AG04450 (cell line): Measurements from ENCODE around the gene PARP2. TPM values are rescaled to one million over a fixed set of nuclear protein-coding genes. Genes with fewer than 3 reads are reported as not detected.

Experiments used
- CTCF ChIA-PET: fragments of 300-600, 350-600 bp; formaldehyde crosslinking; extraction: SDS; loops from one replicate; lab custom pipeline; 2022; ENCODE audit warnings: antibody characterized with exemption, inconsistent platforms; lab: Charles Lee
- POLR2A ChIA-PET: fragments of 350-600 bp; formaldehyde crosslinking; extraction: SDS; loops from one replicate; lab custom pipeline; 2021; ENCODE audit warnings: antibody characterized with exemption, inconsistent platforms; lab: Yijun Ruan, JAX
- DNase-seq: peaks from one replicate; pipeline ENCODE4 v3.0.0-alpha.2; 2011; ENCODE audit warnings: low read depth, low spot score
- H3K27ac ChIP-seq: one replicate; pipeline ENCODE4 v1.5.1; 2012; ENCODE audit warnings: low read depth, low read length, control low read depth
- H3K27me3 ChIP-seq: one replicate; pipeline ENCODE4 v1.6.0; 2012; ENCODE audit warnings: low read length; ENCODE audit not compliant: control insufficient read depth, insufficient read depth
- H3K4me3 ChIP-seq: 2 replicates; pipeline ENCODE4 v1.5.1; 2011; ENCODE audit warnings: mild to moderate bottlenecking, low read depth, low read length, control low read depth
- H3K9me3 ChIP-seq: 2 replicates; pipeline ENCODE4 v1.5.1; 2012; ENCODE audit warnings: low read length; ENCODE audit not compliant: control insufficient read depth, insufficient read depth
- CTCF ChIP-seq: IDR thresholded peaks from 2 replicates; pipeline ENCODE4 v1.5.1; 2011; ENCODE audit warnings: low read depth, low read length, control low read depth, inconsistent platforms
- polyA plus RNA-seq: library from polyadenylated mRNA; depleted of rRNA; stranded (reverse); fragments of >200 nt; gene quantifications from 2 replicates; pipeline ENCODE4 v1.2.3, GENCODE V29; 2011

The PARP2 gene
- polyA plus RNA-seq, 1 experiment = 12.3 TPM

- no peak overlapping the region for H3K4me3 ChIP-seq
- TF ChIP-seq CTCF = no peak
- H3K27me3 ChIP-seq = no peaks in the 10 kb centered on the region
- POLR2A ChIA-PET = no interaction called here
- no peak for DNase-seq
- no peak overlapping the region for H3K27ac ChIP-seq
- CTCF ChIA-PET = no interaction called here
- no peaks in the 10 kb centered on the region for H3K9me3 ChIP-seq
Measured at GRCh38 chr14:20384886-20385285, 41.5 kb downstream of the PARP2 start.

- DNase-seq = no peak
- H3K4me3 ChIP-seq = no peak overlapping the region
- TF ChIP-seq CTCF = no peak
- no peak overlapping the region for H3K27ac ChIP-seq
- CTCF ChIA-PET = no interaction called here
- H3K27me3 ChIP-seq = no peaks in the 10 kb centered on the region
- no peaks in the 10 kb centered on the region for H3K9me3 ChIP-seq
- POLR2A ChIA-PET = no interaction called here
Measured at GRCh38 chr14:20386276-20386855, 42.9 kb downstream of the PARP2 start.

- ChIA-PET CTCF (no interaction called here), POLR2A (no interaction called here)
- H3K27me3 ChIP-seq = no peaks in the 10 kb centered on the region
- DNase-seq = no peak
- no peak for TF ChIP-seq CTCF
- no peak overlapping the region for H3K4me3 ChIP-seq
- H3K9me3 ChIP-seq = no peaks in the 10 kb centered on the region
- H3K27ac ChIP-seq = no peak overlapping the region
Measured at GRCh38 chr14:20387576-20387975, 44.1 kb downstream of the PARP2 start.

- POLR2A ChIA-PET = no interaction called here
- CTCF ChIA-PET = no interaction called here
- Histone ChIP-seq H3K27me3 (no peaks in the 10 kb centered on the region), H3K27ac (no peak overlapping the region), H3K9me3 (no peaks in the 10 kb centered on the region), H3K4me3 (no peak overlapping the region)
- no peak for TF ChIP-seq CTCF
- DNase-seq = no peak
Measured at GRCh38 chr14:20388159-20388558, 44.7 kb downstream of the PARP2 start.

GRCh38 chr14:20391505-20391904 lies 48.1 kb downstream of the PARP2 start:
- no peak overlapping the region for H3K27ac ChIP-seq
- no peak overlapping the region for H3K4me3 ChIP-seq
- ChIA-PET CTCF (no interaction called here), POLR2A (no interaction called here)
- no peak for TF ChIP-seq CTCF
- H3K9me3 ChIP-seq = no peaks in the 10 kb centered on the region
- no peaks in the 10 kb centered on the region for H3K27me3 ChIP-seq
- DNase-seq = no peak
